ENCODE results near the gene GCC2. TPM values are rescaled to one million over a fixed set of nuclear protein-coding genes. Genes with fewer than 3 reads are reported as not detected.
A peak's percentile ranks its signal among the peaks of the same experiment; 100 is the strongest.

GCC2 gene
- total and polyA plus RNA-seq, 2 of the 13 experiments (the other 11 are each of a cell fraction or from before 2014, with no cell fraction given): 17.6 to 22.5 TPM

GRCh38 chr2:108448678-108449409, at the start of gene GCC2 (continued):
- peak; percentile 77 for TF ChIP-seq FOXK1 (CRISPR knock-in tag; IDR thresholded peaks at IDR 0.05; ENCODE audit: borderline replicate concordance, low read depth)
- TF ChIP-seq JARID2 (CRISPR knock-in tag; IDR thresholded peaks at IDR 0.05; ENCODE audit: insufficient replicate concordance): no peak
- no peak for TF ChIP-seq NFIB (CRISPR knock-in tag; IDR thresholded peaks at IDR 0.05; ENCODE audit: borderline replicate concordance)
- peak; percentile 79 for TF ChIP-seq ATF7-NPFF (CRISPR knock-in tag; IDR thresholded peaks at IDR 0.05; ENCODE audit: low read depth)
- TF ChIP-seq ZNF260 (CRISPR knock-in tag; IDR thresholded peaks at IDR 0.05; ENCODE audit: borderline replicate concordance, low read depth): 0 out of 2 replicates have a peak, but pooled peaks have one; percentile 43
- TF ChIP-seq ZBTB49 (CRISPR knock-in tag; IDR thresholded peaks at IDR 0.05; ENCODE audit: borderline replicate concordance): no peak
- TF ChIP-seq, protein P1, sequence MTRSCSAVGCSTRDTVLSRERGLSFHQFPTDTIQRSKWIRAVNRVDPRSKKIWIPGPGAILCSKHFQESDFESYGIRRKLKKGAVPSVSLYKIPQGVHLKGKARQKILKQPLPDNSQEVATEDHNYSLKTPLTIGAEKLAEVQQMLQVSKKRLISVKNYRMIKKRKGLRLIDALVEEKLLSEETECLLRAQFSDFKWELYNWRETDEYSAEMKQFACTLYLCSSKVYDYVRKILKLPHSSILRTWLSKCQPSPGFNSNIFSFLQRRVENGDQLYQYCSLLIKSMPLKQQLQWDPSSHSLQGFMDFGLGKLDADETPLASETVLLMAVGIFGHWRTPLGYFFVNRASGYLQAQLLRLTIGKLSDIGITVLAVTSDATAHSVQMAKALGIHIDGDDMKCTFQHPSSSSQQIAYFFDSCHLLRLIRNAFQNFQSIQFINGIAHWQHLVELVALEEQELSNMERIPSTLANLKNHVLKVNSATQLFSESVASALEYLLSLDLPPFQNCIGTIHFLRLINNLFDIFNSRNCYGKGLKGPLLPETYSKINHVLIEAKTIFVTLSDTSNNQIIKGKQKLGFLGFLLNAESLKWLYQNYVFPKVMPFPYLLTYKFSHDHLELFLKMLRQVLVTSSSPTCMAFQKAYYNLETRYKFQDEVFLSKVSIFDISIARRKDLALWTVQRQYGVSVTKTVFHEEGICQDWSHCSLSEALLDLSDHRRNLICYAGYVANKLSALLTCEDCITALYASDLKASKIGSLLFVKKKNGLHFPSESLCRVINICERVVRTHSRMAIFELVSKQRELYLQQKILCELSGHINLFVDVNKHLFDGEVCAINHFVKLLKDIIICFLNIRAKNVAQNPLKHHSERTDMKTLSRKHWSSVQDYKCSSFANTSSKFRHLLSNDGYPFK (CRISPR knock-in tag; IDR thresholded peaks at IDR 0.05; ENCODE audit: borderline replicate concordance): peak; percentile 91; the same call in 1 of the 2 replicates
- peak; percentile 31 for TF ChIP-seq XRCC5 (optimal IDR thresholded peaks at IDR 0.05; ENCODE audit: low read length)
- no peak for TF ChIP-seq NCOA5 (CRISPR knock-in tag; IDR thresholded peaks at IDR 0.05)
- TF ChIP-seq, protein P2, sequence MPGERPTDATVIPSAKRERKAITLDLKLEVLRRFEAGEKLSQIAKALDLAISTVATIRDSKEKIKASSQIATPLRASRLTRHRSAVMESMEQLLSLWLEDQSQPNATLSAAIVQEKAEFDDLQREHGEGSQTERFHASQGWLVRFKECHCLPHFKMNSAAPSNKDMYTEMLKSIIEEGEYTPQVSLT (CRISPR knock-in tag; IDR thresholded peaks at IDR 0.05; ENCODE audit: borderline replicate concordance, low read depth): peak; percentile 64; the same call in 1 of the 2 replicates
- 0 out of 2 replicates have a peak, but pooled peaks have one; percentile 50 for TF ChIP-seq MAF1 (CRISPR knock-in tag; IDR thresholded peaks at IDR 0.05; ENCODE audit: borderline replicate concordance)
- TF ChIP-seq, protein P3, sequence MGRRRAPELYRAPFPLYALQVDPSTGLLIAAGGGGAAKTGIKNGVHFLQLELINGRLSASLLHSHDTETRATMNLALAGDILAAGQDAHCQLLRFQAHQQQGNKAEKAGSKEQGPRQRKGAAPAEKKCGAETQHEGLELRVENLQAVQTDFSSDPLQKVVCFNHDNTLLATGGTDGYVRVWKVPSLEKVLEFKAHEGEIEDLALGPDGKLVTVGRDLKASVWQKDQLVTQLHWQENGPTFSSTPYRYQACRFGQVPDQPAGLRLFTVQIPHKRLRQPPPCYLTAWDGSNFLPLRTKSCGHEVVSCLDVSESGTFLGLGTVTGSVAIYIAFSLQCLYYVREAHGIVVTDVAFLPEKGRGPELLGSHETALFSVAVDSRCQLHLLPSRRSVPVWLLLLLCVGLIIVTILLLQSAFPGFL (CRISPR knock-in tag; IDR thresholded peaks at IDR 0.05): no peak
- peak; percentile 73; the same call in 1 of the 2 replicates for TF ChIP-seq ZNF674 (CRISPR knock-in tag; IDR thresholded peaks at IDR 0.05; ENCODE audit: low read depth)
- peak; percentile 98 for TF ChIP-seq KMT2A (CRISPR knock-in tag; IDR thresholded peaks at IDR 0.05)
- no peak for TF ChIP-seq EEA1 (CRISPR knock-in tag; IDR thresholded peaks at IDR 0.05; ENCODE audit: borderline replicate concordance)
- peak; percentile 96 for TF ChIP-seq KMT2B (CRISPR knock-in tag; IDR thresholded peaks at IDR 0.05)
- no peak for TF ChIP-seq ZKSCAN1 (IDR thresholded peaks at IDR 0.05; ENCODE audit: low read length)
- no peak for TF ChIP-seq CENPX (CRISPR knock-in tag; IDR thresholded peaks at IDR 0.05)
- TF ChIP-seq SATB2 (CRISPR knock-in tag; IDR thresholded peaks at IDR 0.05): peak; percentile 77; the same call in 1 of the 2 replicates
- TF ChIP-seq KDM5B (CRISPR knock-in tag; IDR thresholded peaks at IDR 0.05; ENCODE audit: borderline replicate concordance): peak; percentile 86; the same call in 1 of the 2 replicates
- TF ChIP-seq, protein P4, sequence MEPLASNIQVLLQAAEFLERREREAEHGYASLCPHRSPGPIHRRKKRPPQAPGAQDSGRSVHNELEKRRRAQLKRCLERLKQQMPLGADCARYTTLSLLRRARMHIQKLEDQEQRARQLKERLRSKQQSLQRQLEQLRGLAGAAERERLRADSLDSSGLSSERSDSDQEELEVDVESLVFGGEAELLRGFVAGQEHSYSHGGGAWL (CRISPR knock-in tag; IDR thresholded peaks at IDR 0.05): peak; percentile 54; the same call in 1 of the 2 replicates
- 0 out of 2 replicates have a peak, but pooled peaks have one; percentile 62 for TF ChIP-seq GZF1 (CRISPR knock-in tag; IDR thresholded peaks at IDR 0.05)
